GM23338 (cell line): ENCODE data around the gene NDUFS7. TPM values are rescaled to one million over a fixed set of nuclear protein-coding genes. Genes with fewer than 3 reads are reported as not detected.

Source experiments
- ATAC-seq: fragments of 200-7000 bp; cut with Tn5 transposase; 3 replicates; pipeline ENCODE4 v1.9.1; 2020
- DNase-seq: peaks from one replicate; pipeline ENCODE4 v3.0.0-alpha.2; 2015; ENCODE audit warnings: low spot score
- H2AFZ ChIP-seq: fragments of 200-600 bp; sonication (generic); 2 replicates; pipeline ENCODE4 v1.8.0; 2016; ENCODE audit warnings: antibody characterized with exemption, mild to moderate bottlenecking, moderate library complexity
- H3F3A ChIP-seq: fragments of 200-600 bp; sonication (generic); replicated peaks from 2 replicates; pipeline ENCODE4 v1.8.0; 2017; ENCODE audit warnings: antibody characterized with exemption, mixed run types, low read depth
- H3K27ac ChIP-seq: fragments of 200-600 bp; sonication (generic); 2 replicates; pipeline ENCODE4 v1.6.1; 2016; ENCODE audit warnings: low read depth
- H3K27me3 ChIP-seq: fragments of 200-600 bp; sonication (generic); 2 replicates; pipeline ENCODE4 v1.8.0; 2016; ENCODE audit warnings: mild to moderate bottlenecking, mixed run types, moderate library complexity; ENCODE audit not compliant: insufficient read depth
- H3K36me3 ChIP-seq: fragments of 200-600 bp; sonication (generic); 2 replicates; pipeline ENCODE4 v1.8.0; 2016; ENCODE audit warnings: mild to moderate bottlenecking; ENCODE audit not compliant: insufficient read depth
- H3K4me1 ChIP-seq: fragments of 200-600 bp; sonication (generic); 2 replicates; pipeline ENCODE4 v1.8.0; 2016; ENCODE audit warnings: mild to moderate bottlenecking, moderate library complexity; ENCODE audit not compliant: insufficient read depth
- H3K4me2 ChIP-seq: fragments of 200-600 bp; sonication (generic); 2 replicates; pipeline ENCODE4 v1.7.1; 2017; ENCODE audit warnings: mixed run types
- H3K4me3 ChIP-seq: fragments of 200-600 bp; sonication (generic); 2 replicates; pipeline ENCODE4 v1.6.1; 2016; ENCODE audit warnings: mixed run types
- H3K79me2 ChIP-seq: fragments of 200-600 bp; sonication (generic); replicated peaks from 2 replicates; pipeline ENCODE4 v1.8.0; 2017; ENCODE audit warnings: mild to moderate bottlenecking; ENCODE audit not compliant: insufficient read depth
- H3K9me2 ChIP-seq: fragments of 200-600 bp; sonication (generic); 2 replicates; pipeline ENCODE4 v1.8.0; 2017; ENCODE audit not compliant: insufficient read depth
- H4K20me1 ChIP-seq: fragments of 200-600 bp; sonication (generic); replicated peaks from 2 replicates; pipeline ENCODE4 v1.8.0; 2017; ENCODE audit warnings: mild to moderate bottlenecking; ENCODE audit not compliant: insufficient read depth
- H3K27ac Mint-ChIP-seq: 2 replicates; pipeline ENCODE4 v1.8.0; 2020; ENCODE audit warnings: inconsistent platforms, mild to moderate bottlenecking, moderate library complexity, mixed read lengths
- H3K27me3 Mint-ChIP-seq: 3 replicates; pipeline ENCODE4 v1.8.0; 2022; ENCODE audit warnings: low read depth, mild to moderate bottlenecking, moderate library complexity, mixed read lengths, inconsistent platforms; ENCODE audit not compliant: insufficient read depth, poor library complexity
- H3K36me3 Mint-ChIP-seq: 3 replicates; pipeline ENCODE4 v1.8.0; 2021; ENCODE audit warnings: low read depth, mild to moderate bottlenecking, inconsistent platforms, moderate library complexity, mixed read lengths
- H3K4me1 Mint-ChIP-seq: 3 replicates; pipeline ENCODE4 v1.8.0; 2020; ENCODE audit warnings: mild to moderate bottlenecking, inconsistent platforms, mixed read lengths
- H3K4me3 Mint-ChIP-seq: 3 replicates; pipeline ENCODE4 v1.8.0; 2021; ENCODE audit warnings: moderate library complexity, mild to moderate bottlenecking, inconsistent platforms, mixed read lengths
- H3K9me3 Mint-ChIP-seq: 3 replicates; pipeline ENCODE4 v1.8.0; 2020; ENCODE audit warnings: moderate library complexity, mild to moderate bottlenecking, inconsistent platforms, mixed read lengths
- CREB1 ChIP-seq: fragments of 250-450 bp; sonication (Bioruptor Pico); IDR thresholded peaks from 2 replicates; pipeline ENCODE4 v1.5.0; 2020; ENCODE audit warnings: low read depth, mild to moderate bottlenecking, moderate library complexity
- EZH2phosphoT487 ChIP-seq: fragments of 200-600 bp; sonication (generic); IDR thresholded peaks from one replicate; pipeline ENCODE4 v1.8.1; 2018; ENCODE audit warnings: antibody characterized with exemption; ENCODE audit not compliant: unreplicated experiment
- NANOG ChIP-seq: IDR thresholded peaks from 2 replicates; pipeline ENCODE4 v1.6.1; 2016; ENCODE audit warnings: antibody characterized with exemption, borderline replicate concordance
- REST ChIP-seq: IDR thresholded peaks from one replicate; pipeline ENCODE4 v1.6.1; 2018; ENCODE audit warnings: antibody characterized with exemption; ENCODE audit not compliant: unreplicated experiment
- STAT1 ChIP-seq: IDR thresholded peaks from one replicate; pipeline ENCODE4 v1.6.1; 2016; ENCODE audit warnings: antibody characterized with exemption; ENCODE audit not compliant: unreplicated experiment
- ZNF462 ChIP-seq: fragments of 250-450 bp; sonication (Bioruptor Pico); IDR thresholded peaks from 2 replicates; pipeline ENCODE4 v1.5.0; 2020; ENCODE audit warnings: mild to moderate bottlenecking, moderate library complexity
- polyA plus RNA-seq: library from polyadenylated mRNA; unstranded; fragments of >200 nt; fragmentation: Nextera tagmentation; extraction: Ambion mirVana; gene quantifications from 2 replicates; pipeline ENCODE4 v1.2.1, GENCODE V29; 2016
- total RNA-seq: library from RNA; depleted of rRNA; stranded (reverse); fragments of >200 nt; shearing (Covaris generic); gene quantifications from 2 replicates; pipeline ENCODE4 v1.2.3, GENCODE V29; 2014

NDUFS7 gene
- total and polyA plus RNA-seq, 2 experiments from 2014 or later, result 132 to 203 TPM

- no peak for TF ChIP-seq REST
- no peak for TF ChIP-seq CREB1 (CRISPR knock-in tag)
- no peak for TF ChIP-seq NANOG
These were observed 5.5 kb upstream of the NDUFS7 start (continued) for GRCh38 chr19:1377965-1378785.

- H3K36me3 Mint-ChIP-seq, result peaks cover 26% of the 10 kb centered on the region
- no peaks in the 10 kb centered on the region; the same call in 1 of the 2 replicates for H3K36me3 ChIP-seq
- no peak overlapping the region for H3K27ac ChIP-seq
- peaks cover 23% of the 10 kb centered on the region for H3K27me3 Mint-ChIP-seq
- no peak overlapping the region for H3K4me2 ChIP-seq
- peaks cover 4% of the 10 kb centered on the region for H3K79me2 ChIP-seq
- no peak overlapping the region; the same call in 2 of the 3 replicates for H3K4me3 Mint-ChIP-seq
- peaks cover 4% of the 10 kb centered on the region for H4K20me1 ChIP-seq
- ATAC-seq, result no peak
- H3K4me1 ChIP-seq, result peaks cover 10% of the 10 kb centered on the region; the same call in 1 of the 2 replicates
- H3K27me3 ChIP-seq, result no peaks in the 10 kb centered on the region
- no peak overlapping the region for H3K4me3 ChIP-seq
- H3K27ac Mint-ChIP-seq, result no peak overlapping the region
- DNase-seq, result no peak
- H3K9me2 ChIP-seq, result no peaks in the 10 kb centered on the region
- H3F3A ChIP-seq, result peaks cover 13% of the 10 kb centered on the region
- no peak overlapping the region for H2AFZ ChIP-seq
- peaks cover 10% of the 10 kb centered on the region for H3K4me1 Mint-ChIP-seq
- peaks cover 5% of the 10 kb centered on the region for H3K9me3 Mint-ChIP-seq
- TF ChIP-seq STAT1 (no peak), ZNF462 (CRISPR knock-in tag) (no peak), CREB1 (CRISPR knock-in tag) (no peak), EZH2phosphoT487 (no peak), REST (no peak)
These were observed 4.4 kb upstream of the NDUFS7 start for GRCh38 chr19:1379126-1379905.
